ENCODE data around the gene TMEM87B. TPM values are rescaled to one million over a fixed set of nuclear protein-coding genes. Genes with fewer than 3 reads are reported as not detected.

Gene TMEM87B
- polyA plus RNA-seq, 4 donors: 17.3 to 43.3 (median 26.1) TPM

GRCh38 chr2:112161431-112162145 is 106.5 kb downstream of the TMEM87B start:
- DNase-seq (no peak), FAIRE-seq (no peak)
- H3K4me1 ChIP-seq (ENCODE audit: control insufficient read depth in 3 of 3, insufficient read depth in 2 of 3, low read depth in 1 of 3, low read length in 2 of 3): no peaks in the 10 kb centered on the region
- H3K9me3 ChIP-seq (ENCODE audit: control insufficient read depth in 2 of 2, insufficient read depth in 1 of 2, low read depth in 1 of 2, low read length in 1 of 2): no peaks in the 10 kb centered on the region
- H3K4me3 ChIP-seq (ENCODE audit: low read depth in 1 of 3, low read length in 3 of 3): no peak overlapping the region
- no peaks in the 10 kb centered on the region for H3K27me3 ChIP-seq (ENCODE audit: control insufficient read depth in 3 of 3, insufficient read depth in 3 of 3, low read length in 3 of 3)
- 66 to 83% (median 73%) methylated on average over 9 of the region's 9 CpGs for WGBS, 3 donors
- H3K36me3 ChIP-seq (ENCODE audit: control insufficient read depth in 3 of 3, insufficient read depth in 2 of 3, low read depth in 1 of 3, low read length in 3 of 3): no peaks in the 10 kb centered on the region
- H3K27ac ChIP-seq (ENCODE audit: low read depth in 1 of 3, low read length in 2 of 3): no peak overlapping the region

GRCh38 chr2:112162341-112162740 is 107.3 kb downstream of the TMEM87B start:
- no peak overlapping the region for H3K4me3 ChIP-seq (ENCODE audit: low read depth in 1 of 3, low read length in 3 of 3)
- no peak for FAIRE-seq
- H3K27me3 ChIP-seq (ENCODE audit: control insufficient read depth in 3 of 3, insufficient read depth in 3 of 3, low read length in 3 of 3): no peaks in the 10 kb centered on the region
- whole genome bisulfite sequencing, 3 donors: 92 to 96% (median 94%) methylated on average over 6 of the region's 6 CpGs
- H3K36me3 ChIP-seq (ENCODE audit: control insufficient read depth in 3 of 3, insufficient read depth in 2 of 3, low read depth in 1 of 3, low read length in 3 of 3): no peaks in the 10 kb centered on the region
- no peaks in the 10 kb centered on the region for H3K4me1 ChIP-seq (ENCODE audit: control insufficient read depth in 3 of 3, insufficient read depth in 2 of 3, low read depth in 1 of 3, low read length in 2 of 3)
- H3K9me3 ChIP-seq (ENCODE audit: control insufficient read depth in 2 of 2, insufficient read depth in 1 of 2, low read depth in 1 of 2, low read length in 1 of 2): no peaks in the 10 kb centered on the region
- DNase-seq: no peak
- H3K27ac ChIP-seq (ENCODE audit: low read depth in 1 of 3, low read length in 2 of 3): no peak overlapping the region

DNA sequence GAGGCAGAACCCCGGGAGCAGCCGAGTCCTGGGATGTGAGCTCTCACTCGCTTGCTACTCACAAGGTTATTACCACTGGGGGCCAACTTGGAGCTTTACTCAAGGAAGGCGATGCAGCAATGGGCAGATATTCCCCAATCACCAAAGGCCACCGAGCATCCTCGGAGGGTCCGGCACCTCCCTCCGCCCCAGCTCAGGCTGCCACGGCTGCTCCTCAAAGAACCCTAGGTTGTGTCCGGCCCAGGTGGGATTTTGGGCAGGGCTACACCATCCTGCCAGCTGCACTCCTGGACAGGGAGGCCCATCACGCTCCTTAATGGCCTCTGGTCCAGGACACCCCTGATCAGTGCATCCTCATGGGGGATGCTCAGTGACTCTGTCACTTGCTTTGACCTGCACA is 107.9 kb downstream of the TMEM87B start:
- no peak for FAIRE-seq
- Histone ChIP-seq H3K27me3 (ENCODE audit: control insufficient read depth in 3 of 3, insufficient read depth in 3 of 3, low read length in 3 of 3) (no peaks in the 10 kb centered on the region), H3K9me3 (ENCODE audit: control insufficient read depth in 2 of 2, insufficient read depth in 1 of 2, low read depth in 1 of 2, low read length in 1 of 2) (no peaks in the 10 kb centered on the region), H3K4me1 (ENCODE audit: control insufficient read depth in 3 of 3, insufficient read depth in 2 of 3, low read depth in 1 of 3, low read length in 2 of 3) (no peaks in the 10 kb centered on the region), H3K4me3 (ENCODE audit: low read depth in 1 of 3, low read length in 3 of 3) (no peak overlapping the region), H3K27ac (ENCODE audit: low read depth in 1 of 3, low read length in 2 of 3) (no peak overlapping the region), H3K36me3 (ENCODE audit: control insufficient read depth in 3 of 3, insufficient read depth in 2 of 3, low read depth in 1 of 3, low read length in 3 of 3) (no peaks in the 10 kb centered on the region)
- DNase-seq: no peak
- 94 to 96% (median 94%) methylated on average over 11 of the region's 11 CpGs for WGBS, 3 donors

DNA sequence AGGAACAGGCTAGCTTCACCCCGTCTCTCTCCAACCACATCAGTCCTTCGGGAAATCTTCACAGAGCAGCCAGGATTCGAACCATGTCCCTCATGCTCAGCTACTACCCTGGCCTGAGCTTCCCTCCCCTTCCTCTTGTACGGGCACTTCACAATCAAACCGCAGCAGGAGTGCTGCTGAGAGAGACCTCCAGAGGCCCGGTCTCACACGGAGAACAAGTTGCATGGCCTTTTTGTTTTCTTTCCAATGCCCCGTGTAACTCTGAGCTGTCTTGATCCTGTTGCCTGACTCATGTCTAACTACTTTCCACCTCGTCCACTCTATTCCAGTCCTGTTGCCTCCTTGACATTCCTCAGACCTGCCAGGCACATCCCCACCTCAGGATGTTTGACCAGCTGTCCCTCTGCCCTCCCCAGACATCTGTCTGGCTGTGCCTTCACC is 108.5 kb downstream of the TMEM87B start:
- Histone ChIP-seq H3K4me1 (ENCODE audit: control insufficient read depth in 3 of 3, insufficient read depth in 2 of 3, low read depth in 1 of 3, low read length in 2 of 3) (no peaks in the 10 kb centered on the region), H3K27ac (ENCODE audit: low read depth in 1 of 3, low read length in 2 of 3) (no peak overlapping the region), H3K9me3 (ENCODE audit: control insufficient read depth in 2 of 2, insufficient read depth in 1 of 2, low read depth in 1 of 2, low read length in 1 of 2) (no peaks in the 10 kb centered on the region), H3K27me3 (ENCODE audit: control insufficient read depth in 3 of 3, insufficient read depth in 3 of 3, low read length in 3 of 3) (no peaks in the 10 kb centered on the region), H3K4me3 (ENCODE audit: low read depth in 1 of 3, low read length in 3 of 3) (no peak overlapping the region), H3K36me3 (ENCODE audit: control insufficient read depth in 3 of 3, insufficient read depth in 2 of 3, low read depth in 1 of 3, low read length in 3 of 3) (no peaks in the 10 kb centered on the region)
- WGBS, 3 donors: 82 to 87% (median 83%) methylated on average over 9 of the region's 9 CpGs
- no peak for FAIRE-seq
- no peak for DNase-seq

DNA sequence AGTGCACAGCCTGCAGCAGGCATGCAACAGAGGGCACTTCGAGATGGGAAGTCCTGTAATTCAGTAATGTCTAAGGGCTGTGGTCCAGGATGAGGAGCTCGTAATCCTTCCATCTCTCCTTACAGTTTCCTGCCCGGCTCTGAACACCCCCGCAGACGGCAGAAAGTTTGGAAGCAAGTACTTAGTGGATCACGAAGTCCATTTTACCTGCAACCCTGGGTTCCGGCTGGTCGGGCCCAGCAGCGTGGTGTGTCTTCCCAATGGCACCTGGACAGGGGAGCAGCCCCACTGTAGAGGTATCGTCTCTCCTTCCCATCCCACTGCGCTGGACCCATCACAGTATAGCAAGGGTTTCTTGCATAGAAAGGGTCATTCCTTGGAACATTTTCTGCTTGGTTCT is 109.8 kb downstream of the TMEM87B start:
- Histone ChIP-seq H3K36me3 (ENCODE audit: control insufficient read depth in 3 of 3, insufficient read depth in 2 of 3, low read depth in 1 of 3, low read length in 3 of 3) (no peaks in the 10 kb centered on the region), H3K4me1 (ENCODE audit: control insufficient read depth in 3 of 3, insufficient read depth in 2 of 3, low read depth in 1 of 3, low read length in 2 of 3) (no peaks in the 10 kb centered on the region), H3K4me3 (ENCODE audit: low read depth in 1 of 3, low read length in 3 of 3) (no peak overlapping the region), H3K27me3 (ENCODE audit: control insufficient read depth in 3 of 3, insufficient read depth in 3 of 3, low read length in 3 of 3) (no peaks in the 10 kb centered on the region), H3K9me3 (ENCODE audit: control insufficient read depth in 2 of 2, insufficient read depth in 1 of 2, low read depth in 1 of 2, low read length in 1 of 2) (no peaks in the 10 kb centered on the region), H3K27ac (ENCODE audit: low read depth in 1 of 3, low read length in 2 of 3) (no peak overlapping the region)
- FAIRE-seq (no peak), DNase-seq (no peak)
- WGBS, 3 donors: 84 to 92% (median 90%) methylated on average over 11 of the region's 11 CpGs

GRCh38 chr2:112165296-112165695 is 110.2 kb downstream of the TMEM87B start:
- FAIRE-seq (no peak), DNase-seq (no peak)
- no peak overlapping the region for H3K27ac ChIP-seq (ENCODE audit: low read depth in 1 of 3, low read length in 2 of 3)
- H3K4me3 ChIP-seq (ENCODE audit: low read depth in 1 of 3, low read length in 3 of 3): no peak overlapping the region
- WGBS, 3 donors: 91 to 93% (median 92%) methylated on average over 4 of the region's 4 CpGs
- no peaks in the 10 kb centered on the region for H3K36me3 ChIP-seq (ENCODE audit: control insufficient read depth in 3 of 3, insufficient read depth in 2 of 3, low read depth in 1 of 3, low read length in 3 of 3)
- H3K27me3 ChIP-seq (ENCODE audit: control insufficient read depth in 3 of 3, insufficient read depth in 3 of 3, low read length in 3 of 3): no peaks in the 10 kb centered on the region
- no peaks in the 10 kb centered on the region for H3K9me3 ChIP-seq (ENCODE audit: control insufficient read depth in 2 of 2, insufficient read depth in 1 of 2, low read depth in 1 of 2, low read length in 1 of 2)
- no peaks in the 10 kb centered on the region for H3K4me1 ChIP-seq (ENCODE audit: control insufficient read depth in 3 of 3, insufficient read depth in 2 of 3, low read depth in 1 of 3, low read length in 2 of 3)

DNA sequence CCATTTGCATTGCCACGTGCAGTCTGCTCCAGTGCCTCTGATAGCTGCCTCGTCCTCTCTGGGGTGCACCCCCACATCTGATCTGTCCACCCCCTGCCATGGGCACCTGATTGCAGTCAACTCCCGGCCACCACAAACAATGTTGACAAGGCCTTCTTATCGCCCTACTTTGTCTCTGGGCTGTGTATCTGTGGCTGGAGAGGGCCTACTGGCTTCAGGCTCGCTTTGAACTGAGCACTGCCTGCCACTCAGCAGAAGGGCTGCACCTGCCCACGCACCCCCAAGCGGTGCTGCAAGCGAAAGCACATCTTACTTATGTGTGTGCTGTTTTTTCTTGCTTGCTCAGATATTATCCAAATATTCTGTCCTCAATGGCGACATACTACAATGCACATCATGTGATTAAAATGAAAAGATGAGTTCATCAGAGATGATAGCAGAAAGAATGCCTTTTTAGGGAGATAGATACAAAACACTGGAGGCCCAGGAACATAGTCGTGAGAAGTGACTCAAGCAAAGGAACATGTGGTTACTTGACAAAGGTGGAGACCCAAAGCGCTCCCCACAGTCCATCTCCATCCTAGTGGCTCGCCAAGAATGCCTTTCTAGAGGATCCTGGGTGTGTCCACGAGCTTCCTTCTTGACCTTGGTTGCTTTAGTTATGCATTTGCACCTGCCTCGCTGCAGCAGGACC is 111.9 kb downstream of the TMEM87B start:
- H3K27ac ChIP-seq (ENCODE audit: low read depth in 1 of 3, low read length in 2 of 3): no peak overlapping the region
- no peak overlapping the region for H3K4me3 ChIP-seq (ENCODE audit: low read depth in 1 of 3, low read length in 3 of 3)
- no peak for DNase-seq
- no peaks in the 10 kb centered on the region for H3K9me3 ChIP-seq (ENCODE audit: control insufficient read depth in 2 of 2, insufficient read depth in 1 of 2, low read depth in 1 of 2, low read length in 1 of 2)
- WGBS, 3 donors: 69 to 77% (median 72%) methylated on average over 14 of the region's 14 CpGs
- no peaks in the 10 kb centered on the region for H3K36me3 ChIP-seq (ENCODE audit: control insufficient read depth in 3 of 3, insufficient read depth in 2 of 3, low read depth in 1 of 3, low read length in 3 of 3)
- H3K4me1 ChIP-seq (ENCODE audit: control insufficient read depth in 3 of 3, insufficient read depth in 2 of 3, low read depth in 1 of 3, low read length in 2 of 3): no peaks in the 10 kb centered on the region
- no peaks in the 10 kb centered on the region for H3K27me3 ChIP-seq (ENCODE audit: control insufficient read depth in 3 of 3, insufficient read depth in 3 of 3, low read length in 3 of 3)
- FAIRE-seq: no peak

- H3K4me3 ChIP-seq (ENCODE audit: low read depth in 1 of 3, low read length in 3 of 3): no peak overlapping the region
- DNase-seq (no peak), FAIRE-seq (no peak)
- no peak overlapping the region for H3K27ac ChIP-seq (ENCODE audit: low read depth in 1 of 3, low read length in 2 of 3)
- H3K9me3 ChIP-seq (ENCODE audit: control insufficient read depth in 2 of 2, insufficient read depth in 1 of 2, low read depth in 1 of 2, low read length in 1 of 2): no peaks in the 10 kb centered on the region
- H3K4me1 ChIP-seq (ENCODE audit: control insufficient read depth in 3 of 3, insufficient read depth in 2 of 3, low read depth in 1 of 3, low read length in 2 of 3): no peaks in the 10 kb centered on the region
- 72 to 84% (median 83%) methylated on average over 10 of the region's 10 CpGs for WGBS, 3 donors
- H3K36me3 ChIP-seq (ENCODE audit: control insufficient read depth in 3 of 3, insufficient read depth in 2 of 3, low read depth in 1 of 3, low read length in 3 of 3): no peaks in the 10 kb centered on the region
- H3K27me3 ChIP-seq (ENCODE audit: control insufficient read depth in 3 of 3, insufficient read depth in 3 of 3, low read length in 3 of 3): no peaks in the 10 kb centered on the region
Measured at GRCh38 chr2:112168422-112169124, 113.5 kb downstream of the TMEM87B start.

All from small intestine (tissue), 7 donors.